Astrocyte of the cerebellum (primary cell): ENCODE measurements around the gene ENOX1.

Experiments
- DNase-seq: peaks from one replicate; pipeline ENCODE4 v3.0.0-alpha.2; 2011; ENCODE audit warnings: low read depth
- H3K4me3 ChIP-seq: 2 replicates; pipeline ENCODE4 v1.5.1; 2011; ENCODE audit warnings: mild to moderate bottlenecking, low read depth, low read length, moderate library complexity
- CTCF ChIP-seq: IDR thresholded peaks from 2 replicates; pipeline ENCODE4 v1.5.1; 2012; ENCODE audit warnings: low read length, low read depth, moderate library complexity, mild to moderate bottlenecking; ENCODE audit errors: missing control alignments
- in situ Hi-C: cut with HindIII; loops from 2 replicates; pipeline ENCODE4 v1.10.0; 2017; ENCODE audit warnings: low sequenced_read_pairs

ENOX1 gene

DNA sequence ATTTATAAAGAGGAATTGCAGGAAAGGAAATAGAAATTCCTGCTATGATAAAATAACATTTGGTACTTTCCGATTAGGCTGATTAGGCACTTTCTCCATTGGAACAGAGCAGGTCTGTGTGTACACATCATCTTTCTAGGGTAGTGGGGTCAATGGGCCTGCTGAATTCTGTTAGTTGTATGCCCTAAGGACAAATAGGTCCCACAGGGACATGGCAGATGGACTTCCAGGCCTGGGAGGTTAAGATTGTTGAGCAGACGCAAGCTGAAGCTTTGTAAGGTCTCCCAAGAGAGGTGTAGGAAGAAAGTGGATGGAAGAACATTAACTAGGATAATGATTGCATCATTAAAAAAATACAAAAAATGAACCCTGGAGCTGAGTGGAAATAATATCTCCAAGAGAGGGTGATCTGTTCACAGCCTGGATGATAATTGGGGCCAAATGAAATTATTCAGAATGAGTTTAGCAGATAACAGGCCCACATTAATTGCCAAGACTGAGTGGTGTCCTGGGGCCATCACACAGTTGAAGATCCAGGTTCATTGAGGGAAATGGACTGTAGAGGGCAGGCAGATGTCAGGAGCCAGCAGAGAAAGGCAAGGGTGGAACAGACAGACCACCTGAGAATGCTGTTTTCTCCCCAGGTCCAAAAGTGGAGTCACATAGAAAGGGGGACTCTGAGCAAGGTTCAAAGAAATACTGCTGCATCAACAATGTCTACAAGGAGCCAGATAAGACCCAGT, 548.3 kb downstream of the ENOX1 start:
- TF ChIP-seq CTCF = no peak
- in situ Hi-C loops = no loop called here
- no peak overlapping the region for H3K4me3 ChIP-seq
- DNase-seq = no peak

- H3K4me3 ChIP-seq = no peak overlapping the region
- no peak for DNase-seq
- no peak for TF ChIP-seq CTCF
- in situ Hi-C loops = no loop called here
These were observed 549.2 kb downstream of the ENOX1 start for GRCh38 chr13:43237616-43238015.

GRCh38 chr13:43235028-43235427, 551.7 kb downstream of the ENOX1 start:
- H3K4me3 ChIP-seq = no peak overlapping the region
- in situ Hi-C loops = no loop called here
- DNase-seq = no peak
- TF ChIP-seq CTCF = no peak

DNA sequence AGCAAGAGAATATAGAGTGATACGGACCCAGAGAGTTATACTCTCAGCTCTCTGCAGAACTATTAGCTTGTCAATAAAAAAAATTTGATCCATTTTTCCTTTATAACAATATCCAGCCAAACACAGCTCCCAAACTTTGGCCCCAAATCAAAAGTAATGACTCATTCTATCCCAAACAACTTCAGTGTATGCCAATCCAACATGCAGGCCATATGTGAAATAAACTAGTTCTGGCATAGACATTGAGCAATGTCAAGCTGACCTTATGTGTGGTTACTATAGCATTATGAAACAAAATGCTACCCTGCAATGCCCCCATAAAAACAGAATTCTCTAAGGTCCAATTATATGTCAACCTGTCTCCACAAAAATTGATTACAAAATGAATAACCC, 553.9 kb downstream of the ENOX1 start:
- in situ Hi-C loops = no loop called here
- no peak overlapping the region for H3K4me3 ChIP-seq
- no peak for TF ChIP-seq CTCF
- peak; percentile 46 for DNase-seq

DNA sequence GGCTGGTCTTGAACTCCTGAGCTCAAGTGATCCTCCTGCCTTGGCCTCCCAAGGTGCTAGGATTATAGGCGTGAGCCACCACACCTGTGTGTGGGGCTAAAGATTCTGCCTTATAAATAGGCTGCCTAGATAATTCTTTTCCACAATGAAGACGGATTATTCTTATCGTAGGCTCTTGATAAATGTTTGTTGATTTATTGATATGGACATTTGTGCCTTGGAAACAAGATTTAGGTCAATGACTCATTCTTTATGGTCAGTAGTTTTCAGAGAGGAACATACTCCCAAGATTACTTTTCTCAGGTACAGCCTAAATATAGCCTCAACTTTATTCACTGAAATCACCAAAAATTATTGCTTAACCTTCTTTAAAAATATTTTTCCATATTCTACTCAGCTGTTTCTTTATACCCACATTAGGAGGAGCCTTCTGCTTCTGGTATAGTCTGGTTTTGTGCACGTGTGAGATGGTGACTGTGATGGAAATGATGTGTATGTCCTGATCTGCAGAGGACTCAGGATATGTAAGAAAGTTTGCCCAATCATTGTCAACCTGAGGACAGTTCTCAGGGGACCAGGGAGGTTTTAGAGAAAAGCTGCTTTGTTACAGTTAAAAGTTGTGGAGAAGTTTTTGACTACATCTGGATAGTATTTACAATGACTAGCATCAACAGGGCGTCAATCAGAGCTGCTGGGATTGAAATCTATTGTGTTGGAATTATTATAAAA, 554.5 kb downstream of the ENOX1 start:
- no peak for TF ChIP-seq CTCF
- in situ Hi-C loops = no loop called here
- no peak for DNase-seq
- H3K4me3 ChIP-seq = no peak overlapping the region

DNA sequence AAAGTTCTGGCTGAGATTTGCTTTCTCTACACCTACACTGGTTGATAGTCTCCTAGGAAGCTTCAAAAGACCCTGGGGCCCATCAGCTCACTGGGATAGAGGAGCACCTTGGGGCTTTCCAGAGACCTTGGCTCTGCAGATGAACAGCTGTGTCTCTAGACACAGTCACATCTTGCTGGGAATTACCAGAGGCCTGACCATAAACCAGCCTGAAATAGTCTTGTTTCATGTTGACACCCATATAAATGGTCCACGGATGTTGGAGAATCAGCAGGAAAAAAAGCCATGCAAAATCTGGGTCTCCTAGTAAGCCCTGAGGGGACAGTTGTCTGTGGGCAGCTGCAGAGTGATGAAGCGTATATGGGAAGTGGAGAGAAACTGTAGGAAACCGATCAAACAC, 555.8 kb downstream of the ENOX1 start:
- in situ Hi-C loops = no loop called here

More for the DNA sequence above, 555.8 kb downstream of the ENOX1 start:
- H3K4me3 ChIP-seq = no peak overlapping the region
- no peak for TF ChIP-seq CTCF
- no peak for DNase-seq
